Measurements from ENCODE around the gene MLN. TPM values are rescaled to one million over a fixed set of nuclear protein-coding genes. Genes with fewer than 3 reads are reported as not detected.

MLN gene
- total and polyA plus RNA-seq, 2 donors (not counting 1 experiment from before 2014, with no cell fraction given), result not detected

DNA sequence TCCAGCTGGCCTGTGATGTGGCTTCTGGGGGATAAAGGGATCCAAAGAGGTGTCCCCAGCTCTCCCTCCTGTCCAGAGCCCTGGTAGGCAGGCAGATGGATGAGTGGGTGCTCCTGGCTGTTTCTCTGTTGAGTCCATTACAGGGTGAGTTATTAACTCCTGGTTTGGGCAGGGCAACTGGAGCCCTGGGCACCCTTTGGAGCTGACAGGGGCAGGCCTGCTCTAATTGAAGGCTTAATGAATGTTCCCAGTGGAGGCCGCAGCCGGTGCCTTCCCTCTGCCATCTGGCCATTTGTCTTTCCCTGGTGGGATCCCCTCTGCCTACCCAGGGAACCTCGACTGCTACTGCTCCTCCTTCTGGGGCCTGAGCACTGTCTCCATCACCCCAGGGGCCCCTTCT is 44.7 kb upstream of the MLN start:
- ATAC-seq (ENCODE audit: low read depth), result no peak
- POLR2A ChIA-PET, result no interaction called here
- Mint-ChIP-seq H3K27me3 (peaks cover 24% of the 10 kb centered on the region), H3K4me3 (no peak overlapping the region), H3K9me3 (ENCODE audit: insufficient read depth) (no peaks in the 10 kb centered on the region), H3K4me1 (no peaks in the 10 kb centered on the region), H3K27ac (no peak overlapping the region)
- WGBS (ENCODE audit: insufficient coverage), result 100% methylated on average over 3 of the region's 3 CpGs
- intact Hi-C loops (cut with micrococcal nuclease), result no loop called here
- H3K4me1 ChIP-seq (ENCODE audit: control insufficient read depth in 2 of 2, insufficient read depth in 2 of 2, low read length in 2 of 2), result no peaks in the 10 kb centered on the region
- no peak overlapping the region for H3K4me2 ChIP-seq (replicated peaks; ENCODE audit: low read depth, low read length, poor library complexity, severe bottlenecking)
- H3K9ac ChIP-seq (ENCODE audit: low read length), result no peak overlapping the region
- peaks cover 0 to 31% (median 3%) of the 10 kb centered on the region in 4 experiments for H3K27me3 ChIP-seq (replicated peaks in 1 of 4; ENCODE audit: control extremely low read depth in 1 of 4, control insufficient read depth in 3 of 4, insufficient read depth in 4 of 4, low read length in 3 of 4)
- H3K27ac ChIP-seq (ENCODE audit: low read length in 2 of 2), result no peak overlapping the region
- no peaks in the 10 kb centered on the region for H3K36me3 ChIP-seq (replicated peaks in 1 of 2; ENCODE audit: control extremely low read depth in 1 of 2, control insufficient read depth in 1 of 2, extremely low read depth in 1 of 2, insufficient read depth in 2 of 2, low read length in 1 of 2)
- DNase-seq, result no peak
- H3K79me2 ChIP-seq (ENCODE audit: control insufficient read depth, insufficient read depth, low read length), result no peaks in the 10 kb centered on the region
- CTCF ChIA-PET, result no interaction called here
- no peaks in the 10 kb centered on the region for H4K20me1 ChIP-seq (ENCODE audit: control insufficient read depth, insufficient read depth, low read length, poor library complexity, severe bottlenecking)
- H3K9me3 ChIP-seq (ENCODE audit: control extremely low read depth in 1 of 3, control insufficient read depth in 2 of 3, insufficient read depth in 1 of 3, low read length in 2 of 3), result peaks cover 0 to 2% (median 0%) of the 10 kb centered on the region in 3 donors
- no peak overlapping the region for H2AFZ ChIP-seq (ENCODE audit: insufficient read depth, low read depth, low read length, poor library complexity, severe bottlenecking)
- TF ChIP-seq CTCF (IDR thresholded peaks at IDR 0.05) (no peak), EZH2 (IDR thresholded peaks at IDR 0.05; ENCODE audit: borderline replicate concordance, insufficient read depth, low read depth, low read length, poor library complexity, severe bottlenecking) (no peak)
- H3K4me3 ChIP-seq (ENCODE audit: control extremely low read depth in 1 of 5, extremely low read depth in 1 of 5, insufficient read depth in 1 of 5, low read depth in 2 of 5, low read length in 4 of 5), result no peak overlapping the region

- Histone ChIP-seq H4K20me1 (ENCODE audit: control insufficient read depth, insufficient read depth, low read length, poor library complexity, severe bottlenecking) (no peaks in the 10 kb centered on the region), H3K4me3 (ENCODE audit: control extremely low read depth in 1 of 5, extremely low read depth in 1 of 5, insufficient read depth in 1 of 5, low read depth in 2 of 5, low read length in 4 of 5) (no peak overlapping the region), H3K9ac (ENCODE audit: low read length) (no peak overlapping the region), H3K79me2 (ENCODE audit: control insufficient read depth, insufficient read depth, low read length) (no peaks in the 10 kb centered on the region), H2AFZ (ENCODE audit: insufficient read depth, low read depth, low read length, poor library complexity, severe bottlenecking) (no peak overlapping the region), H3K4me1 (ENCODE audit: control insufficient read depth in 2 of 2, insufficient read depth in 2 of 2, low read length in 2 of 2) (no peaks in the 10 kb centered on the region), H3K27ac (ENCODE audit: low read length in 2 of 2) (no peak overlapping the region), H3K36me3 (replicated peaks in 1 of 2; ENCODE audit: control extremely low read depth in 1 of 2, control insufficient read depth in 1 of 2, extremely low read depth in 1 of 2, insufficient read depth in 2 of 2, low read length in 1 of 2) (no peaks in the 10 kb centered on the region), H3K4me2 (replicated peaks; ENCODE audit: low read depth, low read length, poor library complexity, severe bottlenecking) (no peak overlapping the region), H3K9me3 (ENCODE audit: control extremely low read depth in 1 of 3, control insufficient read depth in 2 of 3, insufficient read depth in 1 of 3, low read length in 2 of 3) (peaks cover 0 to 3% (median 0%) of the 10 kb centered on the region in 3 donors), H3K27me3 (replicated peaks in 1 of 4; ENCODE audit: control extremely low read depth in 1 of 4, control insufficient read depth in 3 of 4, insufficient read depth in 4 of 4, low read length in 3 of 4) (peaks cover 0 to 25% (median 3%) of the 10 kb centered on the region in 4 experiments)
- Mint-ChIP-seq H3K4me1 (no peaks in the 10 kb centered on the region), H3K27ac (no peak overlapping the region), H3K27me3 (peaks cover 24% of the 10 kb centered on the region), H3K4me3 (no peak overlapping the region), H3K9me3 (ENCODE audit: insufficient read depth) (no peaks in the 10 kb centered on the region)
- ATAC-seq (ENCODE audit: low read depth) (no peak), DNase-seq (no peak)
- ChIA-PET POLR2A (no interaction called here), CTCF (interaction anchor here (0.6 kb wide), 1 partner anchor 219 kb away, joined by 3 read pairs; no protein-coding TSS in a partner anchor)
- TF ChIP-seq EZH2 (IDR thresholded peaks at IDR 0.05; ENCODE audit: borderline replicate concordance, insufficient read depth, low read depth, low read length, poor library complexity, severe bottlenecking), result no peak
- no peak for TF ChIP-seq CTCF (IDR thresholded peaks at IDR 0.05)
- WGBS (ENCODE audit: insufficient coverage), result 67% methylated on average over 1 of the region's 1 CpG
- intact Hi-C loops (cut with micrococcal nuclease), result no loop called here
These were observed 44.1 kb upstream of the MLN start for GRCh38 chr6:33847867-33848266.

Measured in B cell (primary cell).